Keratinocyte (primary cell): Measurements from ENCODE around the gene TNFRSF14.

ENCODE experiments used
- CTCF ChIP-seq, 3 experiments: IDR thresholded peaks in 1 of 3; conservative IDR thresholded peaks in 1 of 3; optimal IDR thresholded peaks in 1 of 3; 2 replicates in 2 of 3; 3 replicates in 1 of 3; pipeline versions ENCODE3 to v1.5.1; 2011; ENCODE audit warnings: low read length in 3 of 3, mild to moderate bottlenecking in 3 of 3, moderate library complexity in 2 of 3, control low read depth in 1 of 3, inconsistent platforms in 1 of 3; ENCODE audit not compliant: insufficient read depth in 2 of 3; ENCODE audit errors: extremely low read depth in 1 of 3
- EZH2 ChIP-seq: IDR thresholded peaks from one replicate; pipeline ENCODE4 v1.6.1; 2012; ENCODE audit warnings: inconsistent platforms, mild to moderate bottlenecking, low read length, moderate library complexity

- TF ChIP-seq CTCF (optimal IDR thresholded peaks at IDR 0.05 in 1 of 3, IDR thresholded peaks at IDR 0.05 in 1 of 3, conservative IDR thresholded peaks at IDR 0.05 in 1 of 3; ENCODE audit: extremely low read depth in 1 of 3, insufficient read depth in 2 of 3, low read length in 3 of 3): no peak
- TF ChIP-seq EZH2: no peak
Measured at GRCh38 chr1:2544093-2544874, 11.9 kb upstream of the TNFRSF14 start.
